Stimulated activated CD8-positive, alpha-beta memory T cell treated with anti-CD3 and anti-CD28 coated beads, Interleukin-7, amount 100 ng/mL, for 48 hours (primary cell): ENCODE measurements around the gene XPC.

Experiments
- DNase-seq, 2 donors: peaks; one replicate each; pipeline ENCODE4 v3.0.0-alpha.2; 2020; ENCODE audit warnings: low read depth in 1 of 2; ENCODE audit errors: extremely low read depth in 1 of 2

Gene XPC

DNA sequence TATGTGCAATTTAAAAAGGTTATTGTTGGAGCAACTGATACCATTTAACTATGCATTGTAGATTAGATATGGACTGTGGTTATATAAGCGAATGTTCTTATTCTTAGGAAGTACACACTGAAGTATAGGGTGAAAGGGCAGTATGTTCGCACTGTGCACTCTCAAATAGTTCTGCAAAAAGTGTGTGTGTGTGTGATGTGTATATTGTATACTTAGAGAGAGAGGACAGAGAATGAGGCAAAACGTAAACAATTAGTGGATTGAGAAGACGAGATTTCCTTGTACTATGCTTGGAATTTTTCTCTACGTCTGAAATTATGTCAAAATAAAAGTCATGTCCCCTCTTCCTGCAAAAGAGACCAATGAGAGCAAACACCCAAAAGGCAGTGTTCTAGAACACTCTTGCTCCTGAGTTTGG is 30.6 kb upstream of the XPC start:
- no peak for DNase-seq

DNA sequence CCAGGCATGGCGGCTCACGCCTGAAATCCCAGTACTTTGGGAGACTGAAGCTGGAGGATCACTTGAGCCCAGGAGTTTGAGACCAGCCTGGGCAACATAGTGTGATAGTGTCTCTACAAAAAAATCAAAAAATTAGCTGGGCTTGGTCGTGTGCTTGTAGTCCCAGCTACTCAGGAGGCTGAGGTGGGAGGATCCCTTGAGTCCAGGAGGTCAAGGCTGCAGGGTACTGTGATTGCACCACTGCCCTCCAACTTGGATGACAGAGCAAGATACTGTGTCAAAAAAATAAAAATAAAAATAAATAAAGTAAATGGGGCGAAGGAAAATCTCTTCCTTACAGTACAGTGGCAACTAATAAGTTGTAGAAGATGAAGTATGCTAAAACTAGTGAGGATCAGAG is 29.8 kb upstream of the XPC start:
- DNase-seq = no peak

DNA sequence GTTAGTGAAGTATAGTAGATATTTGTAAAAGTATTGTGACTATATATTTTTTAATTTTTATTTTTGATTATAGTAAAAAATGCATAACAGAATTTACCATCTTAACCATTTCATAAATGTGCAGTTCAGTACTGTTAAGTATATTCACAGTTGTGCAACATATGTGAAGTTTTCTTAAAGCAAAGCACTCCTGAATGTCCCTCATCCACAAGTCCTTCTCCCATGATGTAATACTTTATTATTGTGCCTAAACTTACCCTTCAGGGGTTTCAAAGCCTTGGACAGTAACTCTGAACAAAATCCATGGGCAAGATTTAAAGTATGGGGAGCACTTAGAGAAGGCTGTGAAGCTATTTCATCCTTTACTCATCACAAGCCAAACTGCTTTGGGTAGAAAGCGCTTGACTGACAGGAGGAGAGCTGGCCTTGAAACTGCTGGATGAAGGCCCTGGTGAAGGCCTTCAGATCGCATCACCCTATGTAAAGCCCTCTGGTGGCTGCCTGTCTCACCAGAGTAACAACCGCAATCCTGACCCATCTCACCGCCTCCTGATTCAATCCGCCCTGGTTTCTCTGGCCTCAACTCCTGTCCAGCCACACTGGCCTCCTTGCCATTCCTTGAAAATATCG is 28.3 kb upstream of the XPC start:
- DNase-seq = no peak

DNA sequence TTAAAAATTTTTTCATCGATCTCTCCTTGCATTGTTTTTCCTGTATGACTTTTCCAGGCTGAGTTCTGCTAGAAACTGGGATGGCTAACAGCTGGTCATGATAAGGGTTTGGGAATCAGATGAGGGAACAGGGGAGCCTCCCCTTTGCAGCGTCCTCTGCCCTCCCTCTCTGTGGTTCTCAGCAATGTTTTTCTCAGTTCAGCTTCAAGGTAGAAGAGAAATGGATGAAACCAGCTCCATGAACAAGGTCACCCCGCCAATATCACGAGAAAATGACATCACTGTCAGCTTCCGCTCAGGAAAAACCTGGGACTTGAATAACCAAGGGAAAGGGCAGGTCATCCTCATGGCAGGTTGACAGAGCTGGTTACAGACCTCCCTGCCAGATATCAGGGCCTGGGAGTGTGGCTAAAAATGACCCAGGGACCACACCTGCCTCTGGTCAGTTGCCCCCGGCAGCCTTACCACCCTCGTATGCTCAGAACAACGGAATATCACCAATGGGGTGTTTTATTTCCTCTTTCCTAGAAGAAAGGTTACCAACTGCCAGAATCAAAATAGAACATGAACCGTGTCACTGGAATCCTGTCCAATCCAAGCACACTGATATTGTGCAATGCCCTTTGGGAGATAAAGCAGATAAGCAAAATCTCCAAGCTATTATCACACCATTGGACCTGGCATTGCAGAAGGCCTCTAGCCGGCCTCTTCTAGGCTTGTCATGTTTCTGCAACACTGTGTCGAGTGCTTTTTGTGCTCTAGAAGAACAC is 26.3 kb upstream of the XPC start:
- DNase-seq = no peak

DNA sequence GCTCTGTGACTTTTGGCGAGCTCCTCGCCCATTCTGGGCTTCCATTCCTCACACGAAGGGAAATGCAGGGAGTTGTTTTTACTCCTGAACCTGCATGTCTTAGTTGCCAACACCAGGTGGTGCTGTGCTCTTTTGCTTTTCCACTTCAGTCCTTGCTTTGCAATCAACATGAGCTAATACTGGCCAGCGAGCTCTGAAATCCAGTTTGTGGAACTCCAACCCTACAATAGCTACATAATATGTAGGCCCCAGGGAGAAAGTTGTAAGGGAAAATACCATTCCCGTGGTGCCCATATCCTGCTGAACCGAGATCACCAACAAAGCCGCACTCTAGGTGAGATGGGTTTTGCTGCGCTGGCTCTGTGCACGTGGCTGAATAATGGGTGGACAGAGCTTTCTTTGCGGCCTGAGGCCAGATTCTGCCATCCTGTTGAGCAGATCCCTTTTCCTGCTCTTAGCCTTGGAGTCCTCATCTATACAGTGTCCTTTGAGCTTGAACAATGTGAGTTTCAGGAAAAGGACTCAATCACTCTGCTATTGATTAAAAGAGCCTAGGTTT is 25.2 kb upstream of the XPC start:
- no peak for DNase-seq

DNA sequence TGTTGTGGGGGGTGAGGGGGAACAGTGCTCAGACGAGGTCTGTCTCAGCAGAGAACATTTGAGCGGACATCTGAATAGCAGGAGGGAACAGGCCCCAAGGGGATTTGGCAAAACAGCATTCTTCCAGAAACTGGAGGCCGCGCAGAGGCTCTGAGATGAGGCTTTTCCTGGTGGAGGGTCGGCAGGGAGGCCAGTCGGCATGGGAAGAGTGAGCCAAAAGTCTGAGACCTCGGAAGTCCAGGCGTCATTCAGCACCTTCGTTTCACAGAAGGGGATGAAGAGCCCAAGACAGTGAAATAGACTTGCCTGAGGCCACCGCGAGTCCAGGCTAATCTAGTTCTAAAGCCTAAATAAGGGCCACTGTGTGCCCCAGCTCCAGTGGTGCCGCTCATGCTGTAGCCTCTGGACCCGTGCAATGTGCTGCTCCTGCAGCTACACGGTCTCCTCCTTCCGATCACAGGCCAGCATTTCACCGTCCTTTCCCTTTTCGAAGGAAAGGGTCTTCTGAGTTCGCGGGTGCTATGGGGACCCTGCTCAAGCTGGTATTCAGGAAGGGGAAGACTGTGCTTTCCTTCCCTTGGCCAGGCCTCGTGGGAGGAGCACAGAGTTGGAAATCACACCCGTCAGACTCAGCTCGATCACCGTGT is 24.6 kb upstream of the XPC start:
- DNase-seq = no peak

DNA sequence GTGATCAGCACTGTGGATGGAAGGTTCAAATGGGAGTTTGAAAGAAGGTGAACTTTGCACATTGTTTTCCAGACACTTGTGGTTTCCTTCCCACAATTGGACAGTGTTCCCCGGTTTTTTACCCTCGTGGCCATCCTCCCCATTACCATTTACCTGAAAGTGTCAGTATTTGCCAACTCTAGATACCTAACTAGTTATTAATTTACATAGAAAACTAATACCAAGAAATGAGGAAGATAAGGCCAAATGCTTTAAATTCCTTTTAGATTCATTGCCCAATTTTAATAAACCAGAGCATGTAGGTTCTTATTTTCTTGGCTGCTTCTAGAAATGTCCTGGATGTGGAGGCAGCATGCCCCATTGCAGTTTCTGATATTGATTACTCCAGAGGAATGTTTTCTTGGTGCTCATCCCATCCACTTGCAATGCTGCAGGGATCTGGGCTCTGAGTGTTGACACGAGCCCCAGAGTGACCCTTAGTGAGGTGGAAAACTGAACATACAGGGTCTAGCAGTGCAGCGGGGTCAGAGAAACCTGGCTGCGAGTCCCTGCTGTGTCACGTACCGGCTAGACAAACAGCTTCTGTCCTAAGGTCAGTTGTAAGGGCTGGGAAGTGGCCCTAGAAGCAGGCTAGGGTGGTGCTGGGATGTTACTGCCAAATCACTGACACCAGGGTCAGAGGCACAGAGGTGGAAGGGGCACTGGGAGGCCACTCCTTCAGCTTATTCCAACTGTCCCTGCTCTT is 23.7 kb upstream of the XPC start:
- no peak for DNase-seq

DNA sequence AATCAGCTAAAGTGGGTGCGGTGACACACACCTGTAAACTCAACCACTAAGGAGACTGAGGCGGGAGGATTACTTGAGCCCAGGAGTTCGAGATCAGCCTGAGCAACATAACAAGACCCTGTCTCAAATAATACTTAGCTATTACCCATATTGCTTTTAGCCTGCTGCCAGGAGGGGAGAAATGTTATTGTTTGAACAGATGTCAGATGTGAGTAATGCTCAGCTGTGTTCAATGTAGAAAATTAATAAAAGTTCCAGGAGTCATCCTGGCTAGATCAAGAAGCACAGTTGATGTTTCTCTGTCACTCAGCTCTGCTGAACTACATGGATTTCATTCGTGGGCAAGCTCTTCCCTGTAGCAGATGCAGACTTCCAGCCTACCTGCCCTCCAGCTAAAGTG is 22.4 kb upstream of the XPC start:
- DNase-seq = no peak

DNA sequence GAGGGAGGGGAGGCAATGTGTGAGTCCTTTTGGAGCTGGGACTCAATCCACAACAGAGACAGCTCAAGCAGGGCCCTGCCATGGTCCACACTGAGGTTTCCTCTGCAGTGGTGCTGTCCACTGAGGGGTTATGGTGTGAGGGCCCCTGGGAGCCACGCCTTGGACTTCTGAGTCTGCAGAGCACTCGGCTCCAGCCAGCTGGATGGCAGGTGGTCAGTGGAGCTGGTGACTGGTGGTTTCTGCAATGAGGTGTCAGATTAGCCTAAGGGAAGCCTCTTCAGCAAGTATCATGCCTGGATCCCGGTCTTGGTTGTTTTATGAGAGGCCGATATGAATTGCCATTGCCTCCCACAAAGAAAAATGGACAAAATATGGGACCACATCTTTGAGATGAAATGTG is 21.9 kb upstream of the XPC start:
- no peak for DNase-seq

DNA sequence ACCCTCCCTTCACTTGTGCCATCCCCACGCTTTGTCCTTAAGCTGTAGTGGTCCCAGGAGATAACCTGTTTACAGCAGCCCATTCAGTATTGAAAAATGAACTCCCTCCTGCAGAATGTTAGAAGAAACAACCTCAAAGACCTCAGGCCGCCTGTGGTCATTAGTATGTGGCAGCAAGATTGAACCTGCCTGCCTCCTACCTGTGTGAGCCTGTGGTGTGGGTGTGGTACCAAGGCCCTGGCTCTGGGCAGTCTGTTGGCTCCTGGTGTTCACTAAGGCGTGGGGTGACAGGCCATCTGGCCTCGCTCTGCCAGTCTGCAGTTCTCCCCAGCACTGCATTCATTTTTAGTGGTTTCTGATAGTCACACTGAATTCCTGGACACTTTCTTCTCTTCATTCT is 21.2 kb upstream of the XPC start:
- DNase-seq = no peak

DNA sequence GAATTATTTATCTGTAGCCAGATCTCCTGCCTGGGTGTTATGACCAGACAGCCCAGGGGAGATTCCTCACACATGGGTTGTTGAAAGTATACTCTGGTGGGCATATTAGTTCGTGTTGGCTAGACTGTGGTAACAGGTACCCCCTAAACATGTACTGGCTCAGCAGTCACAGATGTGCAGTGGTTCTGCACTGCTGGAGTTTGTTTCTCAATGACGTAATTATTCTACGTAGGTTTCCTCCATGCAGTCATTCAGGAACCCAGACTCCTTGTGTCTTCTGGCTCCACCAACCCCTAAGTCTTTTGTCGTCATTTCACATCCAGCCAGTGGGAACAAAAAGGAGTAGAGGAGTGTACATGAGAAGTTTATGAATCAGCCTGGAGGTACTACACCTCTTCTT is 16.5 kb upstream of the XPC start:
- no peak for DNase-seq

DNA sequence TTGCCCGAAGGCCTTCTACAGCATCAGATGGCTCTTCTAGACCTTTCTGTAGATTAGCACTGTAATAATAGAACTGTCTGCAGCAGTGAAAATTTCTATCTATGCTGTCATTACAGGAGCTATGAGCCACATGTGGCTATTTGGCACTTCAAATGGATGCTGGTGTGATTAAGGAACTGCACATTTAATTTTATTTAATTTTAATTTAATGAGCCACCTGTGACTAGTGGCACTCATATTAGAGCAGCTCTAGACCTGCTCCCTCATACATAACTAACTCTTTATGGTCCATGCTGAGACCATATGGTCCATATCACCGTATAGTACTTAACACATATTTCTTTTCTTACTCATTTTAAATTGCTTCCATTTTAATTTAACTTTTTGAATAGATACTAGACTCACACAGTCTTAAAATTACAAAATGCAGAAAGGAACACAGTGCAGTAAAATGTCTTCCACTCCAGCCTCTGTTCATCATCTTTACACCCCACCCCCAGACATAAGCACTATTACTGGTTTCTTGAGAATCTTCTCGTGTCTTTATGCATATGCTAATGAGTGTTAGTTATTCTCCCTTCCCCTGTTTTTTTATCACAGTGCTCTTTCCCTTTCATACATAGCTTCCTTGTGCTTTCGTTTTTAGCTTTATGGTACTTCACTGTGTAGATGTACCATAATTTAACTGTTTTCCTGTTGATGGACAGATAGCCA is 9.8 kb upstream of the XPC start:
- DNase-seq = no peak

DNA sequence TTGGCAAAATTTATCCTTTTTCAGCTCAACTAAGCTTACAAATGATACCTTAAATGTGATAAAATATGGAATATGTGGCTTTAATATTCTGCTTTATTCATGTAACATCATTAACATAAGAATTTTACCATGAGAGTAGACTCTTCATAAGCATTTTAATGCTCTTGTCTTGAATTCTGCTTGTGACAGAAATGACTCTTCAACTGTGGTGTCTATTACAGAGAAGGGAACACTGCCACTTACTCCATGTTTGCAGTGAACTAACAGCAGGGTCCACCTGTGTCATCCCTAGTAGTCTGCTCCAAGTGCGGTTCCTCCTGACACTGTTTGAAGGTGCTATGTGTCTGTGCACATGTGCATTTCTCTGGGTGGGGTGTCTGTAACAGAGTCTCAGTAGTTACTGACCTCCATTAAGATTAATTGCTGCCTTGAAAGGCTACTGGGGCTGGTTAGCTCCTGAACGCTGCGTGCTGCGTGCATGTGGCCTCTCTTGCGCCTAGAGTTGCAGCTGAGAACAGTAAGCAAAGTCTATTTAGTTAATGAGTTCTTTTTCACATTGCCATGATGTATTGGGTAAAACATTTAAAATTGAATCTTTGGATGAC is 8.6 kb upstream of the XPC start:
- DNase-seq = no peak

DNA sequence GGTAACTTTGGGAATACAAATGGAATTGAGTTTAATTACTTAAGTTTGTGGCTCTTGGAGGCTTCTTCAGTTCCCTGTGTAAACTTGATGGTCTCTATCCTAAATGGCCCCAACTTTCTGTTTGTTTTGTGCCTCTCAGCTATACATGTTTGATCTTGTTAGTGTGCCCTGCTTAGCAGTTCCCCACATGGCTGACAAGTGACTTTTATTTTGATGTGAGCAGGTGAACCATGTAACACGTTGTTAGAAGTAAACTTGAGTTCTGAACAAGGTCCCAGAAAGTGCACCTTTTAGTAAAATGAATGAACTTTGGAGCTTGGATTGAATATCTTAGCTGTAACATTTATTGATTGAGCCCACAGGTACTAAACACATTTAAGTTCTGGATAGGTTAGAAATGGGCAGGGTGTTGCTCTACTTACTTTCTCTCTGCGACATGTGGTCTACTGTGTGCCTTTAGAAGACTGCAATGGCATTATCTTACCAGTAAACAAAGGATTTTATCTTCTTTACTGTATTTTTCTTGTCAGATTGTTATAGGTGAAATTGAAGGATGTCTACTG is 4.7 kb upstream of the XPC start:
- DNase-seq = no peak

DNA sequence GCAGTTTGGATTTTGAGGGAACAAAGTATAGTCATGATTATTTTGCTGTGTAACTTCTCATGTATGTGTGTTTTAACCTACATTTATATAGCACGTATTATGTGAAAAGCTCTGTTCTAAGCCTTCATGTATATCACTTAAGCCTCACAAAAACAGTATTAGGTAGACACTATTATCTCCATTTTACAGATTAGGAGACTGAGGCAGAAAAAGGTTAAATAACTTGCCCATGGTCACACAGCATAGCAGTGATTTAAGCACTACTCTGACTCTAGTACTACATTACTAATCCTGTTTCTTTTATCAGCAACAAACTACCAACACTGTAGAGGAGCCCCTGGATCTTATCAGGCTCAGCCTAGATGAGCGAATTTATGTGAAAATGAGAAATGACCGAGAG is 2.9 kb upstream of the XPC start:
- DNase-seq = no peak

DNA sequence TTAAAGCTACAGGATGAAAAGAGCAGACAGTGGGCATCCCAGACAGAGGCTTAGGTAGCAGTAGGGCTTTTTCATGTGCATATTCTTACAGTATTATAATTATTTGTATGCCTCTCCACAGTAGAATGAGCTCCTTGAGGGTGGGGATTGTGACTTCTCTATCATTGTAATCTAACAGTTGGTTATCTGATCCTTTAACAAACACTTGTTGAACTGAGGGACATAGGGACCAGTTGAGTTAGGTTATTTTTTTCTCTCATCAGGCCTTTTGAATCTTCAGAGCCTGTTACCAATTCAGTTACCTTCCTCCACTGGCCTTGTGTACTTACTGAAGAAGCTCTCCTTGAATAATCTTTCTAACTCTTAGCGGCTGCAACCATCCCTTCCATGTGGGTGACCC is 1.4 kb upstream of the XPC start:
- DNase-seq = no peak

DNA sequence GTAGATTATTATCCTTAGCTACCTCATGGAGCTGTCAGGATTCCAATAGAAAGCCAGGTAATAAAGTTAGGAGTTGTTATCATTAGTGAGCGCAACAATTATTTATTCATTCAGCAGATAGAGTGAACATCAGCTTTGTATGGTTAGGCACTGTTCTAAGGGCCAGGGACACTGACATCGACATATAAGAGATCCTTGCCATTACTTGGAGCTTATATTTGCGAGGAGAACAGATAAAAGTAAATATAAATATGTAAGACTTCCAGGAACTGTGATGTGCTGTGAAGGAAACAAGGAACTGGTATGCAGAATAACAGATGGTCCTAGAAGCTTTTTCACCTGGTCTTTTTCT is 689 bp upstream of the XPC start:
- no peak for DNase-seq

DNA sequence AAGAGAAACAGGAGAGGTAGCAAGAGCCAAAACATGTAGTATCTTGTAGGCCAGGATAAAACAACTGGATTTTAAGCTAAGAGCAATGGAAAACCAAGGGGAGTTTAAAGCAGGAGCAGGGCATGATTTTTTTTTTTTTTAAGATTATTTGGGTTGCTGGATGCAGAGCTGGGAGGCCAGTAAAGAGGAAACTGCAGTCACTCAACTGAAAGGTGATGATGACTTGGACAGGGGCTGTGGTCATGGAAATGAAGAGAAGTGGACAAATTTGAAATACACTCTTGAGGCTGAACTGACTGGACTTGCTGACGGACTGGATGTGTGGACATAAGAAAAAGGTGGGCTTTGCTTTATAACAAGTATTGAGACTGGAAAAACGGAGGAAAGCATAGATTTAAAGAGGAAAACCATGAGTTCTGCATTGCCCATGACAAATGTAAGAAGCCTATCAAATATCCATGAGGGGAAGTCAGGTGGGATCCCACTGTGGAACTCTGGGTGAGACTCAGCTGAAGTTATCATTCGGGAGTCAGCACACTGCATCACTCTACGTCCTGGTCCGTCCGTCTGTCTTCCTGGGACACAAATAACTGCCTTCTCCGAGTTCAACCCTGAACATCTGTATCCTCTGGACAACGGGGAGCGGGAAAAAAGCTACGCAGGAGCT is 688 bp downstream of the XPC start:
- no peak for DNase-seq

DNA sequence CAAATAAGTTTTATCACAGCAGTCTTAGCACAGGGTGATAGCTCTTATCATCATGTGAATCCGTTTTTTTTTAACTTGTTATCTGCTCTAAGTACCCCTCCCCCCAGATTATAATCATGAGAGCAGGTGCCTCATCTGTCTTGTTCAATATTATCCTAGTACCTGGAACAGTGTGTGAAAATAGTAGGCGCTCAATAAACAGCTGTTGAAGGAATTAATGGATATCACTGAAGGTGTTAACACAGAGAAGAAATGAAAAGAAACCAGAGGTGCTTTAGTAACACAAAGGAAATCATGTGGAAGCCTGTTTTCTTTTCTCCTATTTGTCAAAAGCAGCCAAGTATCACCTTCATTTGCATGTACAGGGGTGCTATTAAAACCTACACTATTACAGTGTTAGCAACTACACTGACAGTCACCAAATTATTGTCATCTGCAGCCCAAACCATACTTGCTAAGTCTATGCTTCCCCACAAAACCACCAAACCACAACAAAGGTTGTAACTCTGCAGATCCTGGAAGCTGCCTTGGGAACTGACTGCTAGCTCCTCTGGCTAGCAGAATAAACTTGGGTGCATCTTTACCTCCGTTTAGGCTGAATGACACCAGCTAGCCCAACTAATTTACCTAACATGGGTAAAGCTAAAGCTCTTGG is 2.9 kb downstream of the XPC start:
- peak in 1 of 2 donors; percentile 25 for DNase-seq
